Transverse colon (tissue), 4 donors: ENCODE measurements around the gene TGIF2. TPM values are rescaled to one million over a fixed set of nuclear protein-coding genes. Genes with fewer than 3 reads are reported as not detected.

Source experiments
- DNase-seq: peaks from one replicate; pipeline ENCODE4 v3.0.0-alpha.2; 2019
- H3K27ac ChIP-seq, 4 donors: fragments of 200-600 bp; sonication (generic); 2 replicates each; pipeline ENCODE4 v1.5.1; 2016 to 2018; ENCODE audit warnings: inconsistent platforms in 4 of 4
- H3K27me3 ChIP-seq: fragments of 200-600 bp; sonication (generic); 2 replicates; pipeline ENCODE4 v1.5.1; 2017; ENCODE audit warnings: inconsistent platforms
- H3K36me3 ChIP-seq, 4 donors: fragments of 200-600 bp; sonication (generic); 2 replicates each; pipeline ENCODE4 v1.5.1; 2017 to 2019; ENCODE audit warnings: inconsistent platforms in 4 of 4
- H3K4me1 ChIP-seq, 4 donors: fragments of 200-600 bp; sonication (generic); 2 replicates each; pipeline ENCODE4 v1.5.1; 2017 to 2020; ENCODE audit warnings: inconsistent platforms in 4 of 4
- H3K4me3 ChIP-seq, 4 donors: fragments of 200-600 bp; sonication (generic); 1 replicate in 1 of 4; 2 replicates in 3 of 4; pipeline versions ENCODE4 v1.5.1 to v1.6.1; 2017 to 2019; ENCODE audit warnings: inconsistent platforms in 4 of 4
- H3K9me3 ChIP-seq, 2 donors: fragments of 200-600 bp; sonication (generic); 2 replicates each; pipeline ENCODE4 v1.5.1; 2017 to 2019; ENCODE audit warnings: inconsistent platforms in 2 of 2
- CTCF ChIP-seq, 5 experiments: fragments of 200-600 bp in 3 of 5; fragments of 450-650 bp in 2 of 5; sonication (generic) in 3 of 5; IDR thresholded peaks; 1 replicate in 2 of 5; 2 replicates in 3 of 5; pipeline ENCODE4 v1.5.1; 2016 to 2017; ENCODE audit warnings: antibody characterized with exemption in 5 of 5, inconsistent platforms in 3 of 5, mild to moderate bottlenecking in 2 of 5, moderate library complexity in 1 of 5
- EP300 ChIP-seq: sonication (generic); formaldehyde crosslinking; IDR thresholded peaks from one replicate; pipeline ENCODE4 v1.6.1; 2017; ENCODE audit warnings: antibody characterized with exemption, low read depth
- POLR2A ChIP-seq: fragments of 450-650 bp; IDR thresholded peaks from one replicate; pipeline ENCODE4 v1.6.1; 2016; ENCODE audit warnings: antibody characterized with exemption, mild to moderate bottlenecking, moderate library complexity
- POLR2AphosphoS5 ChIP-seq, 3 donors: sonication (generic); formaldehyde crosslinking; IDR thresholded peaks; one replicate each; pipeline ENCODE4 v1.6.1; 2016; ENCODE audit warnings: antibody characterized with exemption in 3 of 3
- WGBS, 2 donors: methylation state at CpG; one replicate each; pipeline ENCODE4 v1.1.5; 2018; ENCODE audit warnings: low coverage in 1 of 2; 5-methylcytosine and 5-hydroxymethylcytosine counted together
- in situ Hi-C, 4 donors: fragments of 200-750 bp; cut with MboI; loops; one replicate each; pipeline versions ENCODE4 v1.15.0 to v1.15.1; 2017; ENCODE audit warnings: low sequenced_read_pairs in 3 of 4, low pct_ligation_motif_present in 1 of 4, low pct_unique_long_range_greater_than_20kb in 1 of 4
- intact Hi-C: fragments of 100-400 bp; cut with DNase I; formaldehyde crosslinking; loops from one replicate; pipeline ENCODE4 v1.15.1; 2023; ENCODE audit warnings: low total_unique reads
- total RNA-seq, 4 donors: library from RNA; depleted of rRNA; stranded (reverse); fragments of >200 nt; gene quantifications; one replicate each; pipeline ENCODE4 v1.1.0, GENCODE V29; 2016

TGIF2 gene
- total RNA-seq, 4 donors from 2014 or later: 0.75 to 130 (median 3.9) TPM

- in situ Hi-C loops (no loop called here), intact Hi-C loops (no loop called here)
- Histone ChIP-seq H3K27ac (peak overlapping the region; percentile 41 to 82 (median 52)), H3K9me3 (no peaks in the 10 kb centered on the region), H3K36me3 (peaks cover 0 to 28% (median 15%) of the 10 kb centered on the region in 4 donors), H3K4me3 (no peak overlapping the region), H3K27me3 (no peaks in the 10 kb centered on the region), H3K4me1 (peaks cover 0 to 4% (median 0%) of the 10 kb centered on the region in 4 donors)
- TF ChIP-seq POLR2A (no peak), CTCF (IDR thresholded peaks at IDR 0.05) (no peak), EP300 (no peak), POLR2AphosphoS5 (IDR thresholded peaks at IDR 0.05) (no peak)
- WGBS, 2 donors: 76 to 85% methylated on average over 15 to 32 of the region's 32 CpGs
- no peak for DNase-seq
These were observed 45.9 kb upstream of the TGIF2 start for GRCh38 chr20:36527331-36528125.

- intact Hi-C loops: no loop called here
- in situ Hi-C loops: no loop called here
- H3K4me1 ChIP-seq: peaks cover 0 to 4% (median 0%) of the 10 kb centered on the region in 4 donors
- no peaks in the 10 kb centered on the region for H3K27me3 ChIP-seq
- H3K36me3 ChIP-seq: peaks cover 0 to 28% (median 15%) of the 10 kb centered on the region in 4 donors
- peak overlapping the region in 2 of 4 donors; percentile 57 to 82 for H3K27ac ChIP-seq
- WGBS, 2 donors: 80% methylated on average over 17 of the region's 18 CpGs; no CpG with 5 or more reads in 1 of the 2 donors
- H3K9me3 ChIP-seq: no peaks in the 10 kb centered on the region
- no peak for TF ChIP-seq POLR2AphosphoS5 (IDR thresholded peaks at IDR 0.05)
- TF ChIP-seq CTCF (IDR thresholded peaks at IDR 0.05): no peak
- no peak for TF ChIP-seq POLR2A
- TF ChIP-seq EP300: no peak
- DNase-seq: no peak
- H3K4me3 ChIP-seq: no peak overlapping the region
These were observed 45.1 kb upstream of the TGIF2 start for GRCh38 chr20:36528176-36528874.

- no peak for DNase-seq
- H3K4me1 ChIP-seq: peaks cover 0 to 4% (median 0%) of the 10 kb centered on the region in 4 donors
- H3K9me3 ChIP-seq: no peaks in the 10 kb centered on the region
- TF ChIP-seq EP300 (no peak), POLR2AphosphoS5 (IDR thresholded peaks at IDR 0.05) (no peak), POLR2A (no peak), CTCF (IDR thresholded peaks at IDR 0.05) (no peak)
- peaks cover 0 to 28% (median 13%) of the 10 kb centered on the region in 4 donors for H3K36me3 ChIP-seq
- in situ Hi-C loops: no loop called here
- intact Hi-C loops: no loop called here
- H3K27me3 ChIP-seq: no peaks in the 10 kb centered on the region
- 88% methylated on average over 14 of the region's 14 CpGs; no CpG with 5 or more reads in 1 of the 2 donors for WGBS, 2 donors
- H3K4me3 ChIP-seq: no peak overlapping the region
- H3K27ac ChIP-seq: peak overlapping the region in 1 of 4 donors; percentile 82
These were observed 44.5 kb upstream of the TGIF2 start for GRCh38 chr20:36528875-36529417.

- in situ Hi-C loops: no loop called here
- Histone ChIP-seq H3K4me1 (no peaks in the 10 kb centered on the region), H3K27me3 (no peaks in the 10 kb centered on the region), H3K27ac (no peak overlapping the region), H3K9me3 (no peaks in the 10 kb centered on the region), H3K4me3 (no peak overlapping the region), H3K36me3 (peaks cover 0 to 5% (median under 1%) of the 10 kb centered on the region in 4 donors)
- TF ChIP-seq POLR2AphosphoS5 (IDR thresholded peaks at IDR 0.05) (no peak), CTCF (IDR thresholded peaks at IDR 0.05) (no peak), POLR2A (no peak), EP300 (no peak)
- intact Hi-C loops: no loop called here
- no peak for DNase-seq
- 61% methylated on average over 10 of the region's 10 CpGs; no CpG with 5 or more reads in 1 of the 2 donors for WGBS, 2 donors
These were observed 41.0 kb upstream of the TGIF2 start for GRCh38 chr20:36532388-36532787.
